ENCODE measurements around the gene RABGAP1L. TPM values are rescaled to one million over a fixed set of nuclear protein-coding genes. Genes with fewer than 3 reads are reported as not detected.

The RABGAP1L gene
- total RNA-seq, 4 donors from 2014 or later, result 70.5 to 100 (median 92.6) TPM

DNA sequence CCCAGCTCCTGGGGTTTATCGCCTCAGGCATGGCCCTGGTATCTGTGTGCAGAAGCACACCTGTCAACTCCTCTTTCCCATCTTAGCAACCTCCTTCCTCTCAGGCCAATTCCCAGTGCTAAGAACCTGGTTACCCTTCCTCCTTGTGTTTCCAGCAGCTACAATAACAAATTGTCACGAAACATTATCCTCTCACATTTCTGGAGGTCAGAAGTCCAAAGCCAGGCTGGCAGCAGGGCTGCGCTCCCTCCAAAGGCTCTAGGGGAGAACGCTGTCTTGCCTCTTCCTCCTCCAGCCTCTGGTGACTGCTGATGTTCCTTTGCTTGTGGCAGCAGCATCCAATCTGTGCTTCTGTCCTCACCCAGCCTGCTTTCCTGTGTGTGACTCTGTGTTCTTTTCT, 874.6 kb downstream of the RABGAP1L start:
- H3K27me3 ChIP-seq, result no peaks in the 10 kb centered on the region
- no peak overlapping the region for H3K4me3 ChIP-seq (replicated peaks in 1 of 3)
- H3K4me1 ChIP-seq, result no peaks in the 10 kb centered on the region
- whole genome bisulfite sequencing, 2 donors, result 82 to 84% methylated on average over 4 of the region's 4 CpGs
- no peak overlapping the region for H3K27ac ChIP-seq
- no peaks in the 10 kb centered on the region for H3K9me3 ChIP-seq
- TF ChIP-seq POLR2A (IDR thresholded peaks at IDR 0.05), result no peak
- TF ChIP-seq, protein P1, sequence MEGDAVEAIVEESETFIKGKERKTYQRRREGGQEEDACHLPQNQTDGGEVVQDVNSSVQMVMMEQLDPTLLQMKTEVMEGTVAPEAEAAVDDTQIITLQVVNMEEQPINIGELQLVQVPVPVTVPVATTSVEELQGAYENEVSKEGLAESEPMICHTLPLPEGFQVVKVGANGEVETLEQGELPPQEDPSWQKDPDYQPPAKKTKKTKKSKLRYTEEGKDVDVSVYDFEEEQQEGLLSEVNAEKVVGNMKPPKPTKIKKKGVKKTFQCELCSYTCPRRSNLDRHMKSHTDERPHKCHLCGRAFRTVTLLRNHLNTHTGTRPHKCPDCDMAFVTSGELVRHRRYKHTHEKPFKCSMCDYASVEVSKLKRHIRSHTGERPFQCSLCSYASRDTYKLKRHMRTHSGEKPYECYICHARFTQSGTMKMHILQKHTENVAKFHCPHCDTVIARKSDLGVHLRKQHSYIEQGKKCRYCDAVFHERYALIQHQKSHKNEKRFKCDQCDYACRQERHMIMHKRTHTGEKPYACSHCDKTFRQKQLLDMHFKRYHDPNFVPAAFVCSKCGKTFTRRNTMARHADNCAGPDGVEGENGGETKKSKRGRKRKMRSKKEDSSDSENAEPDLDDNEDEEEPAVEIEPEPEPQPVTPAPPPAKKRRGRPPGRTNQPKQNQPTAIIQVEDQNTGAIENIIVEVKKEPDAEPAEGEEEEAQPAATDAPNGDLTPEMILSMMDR (IDR thresholded peaks at IDR 0.05), result no peak
- intact Hi-C loops (cut with DNase I), result loop anchor here (5.0 to 10.0 kb wide), 2 partner anchors 93 to 291 kb away; no protein-coding TSS in a partner anchor
- no peak for DNase-seq
- H3K36me3 ChIP-seq, result no peaks in the 10 kb centered on the region

DNA sequence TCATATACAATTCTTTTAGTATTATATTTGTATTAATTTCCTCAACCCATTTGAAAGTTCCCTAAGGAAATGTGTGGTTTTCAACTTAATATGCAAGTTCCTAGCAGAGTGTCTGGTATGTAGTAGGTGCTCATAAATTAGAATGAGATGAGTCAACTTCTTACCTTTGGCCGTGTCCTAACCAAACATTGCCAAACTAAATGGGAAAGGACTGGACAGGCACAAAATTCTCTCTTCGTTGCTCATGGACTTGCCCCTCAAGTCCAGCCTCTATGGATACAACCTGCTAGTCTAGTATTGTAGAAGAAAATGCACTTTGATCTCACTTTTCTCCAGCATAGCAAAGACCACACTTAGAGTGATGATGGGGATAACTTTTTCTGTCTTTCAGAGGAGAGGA, 875.5 kb downstream of the RABGAP1L start:
- no peaks in the 10 kb centered on the region for H3K36me3 ChIP-seq
- intact Hi-C loops (cut with DNase I), result loop anchor here (5.0 to 10.0 kb wide), 2 partner anchors 93 to 290 kb away; no protein-coding TSS in a partner anchor
- no peaks in the 10 kb centered on the region for H3K4me1 ChIP-seq
- TF ChIP-seq, protein P1 (IDR thresholded peaks at IDR 0.05), result no peak
- no peak for TF ChIP-seq POLR2A (IDR thresholded peaks at IDR 0.05)
- 77 to 78% methylated on average over 2 of the region's 2 CpGs for WGBS, 2 donors
- no peak overlapping the region for H3K4me3 ChIP-seq (replicated peaks in 1 of 3)
- no peaks in the 10 kb centered on the region for H3K9me3 ChIP-seq
- no peaks in the 10 kb centered on the region for H3K27me3 ChIP-seq
- H3K27ac ChIP-seq, result no peak overlapping the region
- DNase-seq, result no peak

DNA sequence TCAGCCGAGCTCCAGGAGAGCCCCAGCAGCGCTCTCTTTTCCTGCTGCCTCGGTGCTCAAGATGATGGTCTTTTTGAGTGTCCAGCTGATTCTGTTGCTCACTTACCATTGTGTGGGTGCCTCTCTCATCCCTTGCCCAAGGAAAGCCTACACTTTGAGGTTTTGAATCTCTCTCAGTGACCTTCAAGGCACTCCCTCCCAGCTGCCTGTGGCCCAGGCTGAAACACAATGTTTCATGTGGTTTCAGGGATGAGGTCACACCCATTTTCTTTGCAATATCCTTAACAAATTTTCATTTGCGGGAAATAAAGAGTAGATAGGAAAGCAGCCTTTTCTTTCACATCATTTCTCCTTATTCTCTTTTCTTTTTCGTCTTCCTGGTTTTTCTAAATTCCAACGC, 876.5 kb downstream of the RABGAP1L start:
- Histone ChIP-seq H3K9me3 (no peaks in the 10 kb centered on the region), H3K4me3 (replicated peaks in 1 of 3) (no peak overlapping the region), H3K36me3 (no peaks in the 10 kb centered on the region), H3K4me1 (no peaks in the 10 kb centered on the region), H3K27ac (no peak overlapping the region), H3K27me3 (no peaks in the 10 kb centered on the region)
- intact Hi-C loops (cut with DNase I), result loop anchor here (10.0 kb wide), 1 partner anchor 289 kb away; no protein-coding TSS in a partner anchor
- DNase-seq, result no peak
- no peak for TF ChIP-seq POLR2A (IDR thresholded peaks at IDR 0.05)
- TF ChIP-seq, protein P1 (IDR thresholded peaks at IDR 0.05), result no peak
- WGBS, 2 donors, result 84 to 88% methylated on average over 5 to 6 of the region's 6 CpGs

DNA sequence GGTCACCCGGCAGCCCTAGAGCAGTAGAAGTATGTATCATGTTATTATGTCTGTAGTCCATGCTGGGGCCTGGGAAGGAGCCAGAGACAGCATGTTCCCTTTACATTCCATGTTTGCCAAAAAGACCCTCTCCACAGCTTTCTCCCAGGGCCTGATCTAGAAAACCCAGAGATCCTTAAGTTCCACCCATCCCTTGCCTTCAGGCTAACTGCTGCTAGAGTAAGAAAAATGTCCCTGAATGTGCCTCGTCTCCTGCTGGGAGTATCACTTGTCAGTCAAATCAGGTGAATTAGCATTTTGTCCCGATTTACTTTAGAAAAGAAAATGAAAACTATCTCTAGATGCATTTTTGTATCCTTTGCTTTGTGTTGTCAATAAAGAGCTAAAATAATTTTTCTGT, 877.2 kb downstream of the RABGAP1L start:
- no peaks in the 10 kb centered on the region for H3K36me3 ChIP-seq
- H3K9me3 ChIP-seq, result no peaks in the 10 kb centered on the region
- H3K27me3 ChIP-seq, result no peaks in the 10 kb centered on the region
- no peak overlapping the region for H3K27ac ChIP-seq
- TF ChIP-seq, protein P1 (IDR thresholded peaks at IDR 0.05), result no peak
- TF ChIP-seq POLR2A (IDR thresholded peaks at IDR 0.05), result no peak
- 61 to 65% methylated on average over 3 of the region's 3 CpGs for WGBS, 2 donors
- no peaks in the 10 kb centered on the region for H3K4me1 ChIP-seq
- DNase-seq, result no peak
- no peak overlapping the region for H3K4me3 ChIP-seq (replicated peaks in 1 of 3)
- intact Hi-C loops (cut with DNase I), result loop anchor here (10.0 kb wide), 1 partner anchor 288 kb away; no protein-coding TSS in a partner anchor

- Histone ChIP-seq H3K9me3 (no peaks in the 10 kb centered on the region), H3K27ac (no peak overlapping the region), H3K4me1 (no peaks in the 10 kb centered on the region), H3K27me3 (no peaks in the 10 kb centered on the region), H3K36me3 (no peaks in the 10 kb centered on the region), H3K4me3 (replicated peaks in 1 of 3) (no peak overlapping the region)
- TF ChIP-seq, protein P1 (IDR thresholded peaks at IDR 0.05), result no peak
- TF ChIP-seq POLR2A (IDR thresholded peaks at IDR 0.05), result no peak
- 61 to 79% methylated on average over 7 of the region's 7 CpGs for WGBS, 2 donors
- intact Hi-C loops (cut with DNase I), result loop anchor here (10.0 kb wide), 1 partner anchor 287 kb away; no protein-coding TSS in a partner anchor
- DNase-seq, result no peak
Measured at GRCh38 chr1:175037416-175037815, 878.1 kb downstream of the RABGAP1L start.

Measured in thyroid gland (tissue), 4 donors.